HG03103 (cell line): ENCODE data around the gene KMT2C.

Source experiments
- ATAC-seq: cut with Tn5 transposase; IDR thresholded peaks from one replicate; pipeline ENCODE4 v1.9.1; 2021; ENCODE audit warnings: low read depth; ENCODE audit not compliant: unreplicated experiment

KMT2C gene

GRCh38 chr7:152152267-152152666, 283.5 kb downstream of the KMT2C start:
- no peak for ATAC-seq

DNA sequence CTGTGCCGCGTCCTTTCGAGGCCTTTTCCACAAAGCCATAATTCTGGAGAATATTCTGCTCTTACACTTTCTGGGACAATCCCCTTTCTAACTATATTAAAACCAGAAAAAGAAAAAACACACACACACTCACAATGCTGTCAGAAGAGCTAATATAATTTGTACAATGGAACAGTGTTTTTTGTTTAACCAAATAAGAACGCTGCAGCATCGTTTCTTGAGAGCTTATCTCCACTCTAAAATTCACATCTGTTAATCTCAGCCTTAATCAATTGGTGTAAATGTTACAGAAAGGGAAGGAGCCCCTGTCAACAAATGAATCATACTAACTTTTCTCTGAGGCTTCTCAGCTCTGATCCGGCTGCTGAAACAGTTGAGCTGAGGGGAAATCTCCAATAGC, 286.4 kb downstream of the KMT2C start:
- ATAC-seq = no peak

DNA sequence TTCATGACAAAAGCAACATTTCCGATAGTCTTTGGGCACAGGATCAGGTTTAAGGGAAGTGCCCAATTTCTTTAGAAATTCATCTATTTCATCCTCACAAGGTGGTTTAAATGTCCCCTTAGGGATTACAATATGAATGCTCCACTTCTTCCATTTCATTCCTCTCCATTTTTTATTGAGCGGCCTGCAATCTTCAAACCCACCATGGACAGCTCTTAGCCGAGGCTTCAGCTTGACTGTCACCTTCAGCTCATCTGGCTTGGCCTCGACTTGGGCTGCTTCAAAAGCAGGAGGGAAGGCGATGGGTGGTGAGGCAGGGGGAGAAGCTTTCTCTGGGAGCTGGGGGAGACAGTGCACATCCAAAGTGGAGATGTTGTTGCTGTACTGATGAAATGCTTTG, 287.1 kb downstream of the KMT2C start:
- ATAC-seq = no peak

GRCh38 chr7:152145853-152146466, 289.8 kb downstream of the KMT2C start:
- no peak for ATAC-seq

GRCh38 chr7:152144557-152145245, 291.1 kb downstream of the KMT2C start:
- no peak for ATAC-seq

DNA sequence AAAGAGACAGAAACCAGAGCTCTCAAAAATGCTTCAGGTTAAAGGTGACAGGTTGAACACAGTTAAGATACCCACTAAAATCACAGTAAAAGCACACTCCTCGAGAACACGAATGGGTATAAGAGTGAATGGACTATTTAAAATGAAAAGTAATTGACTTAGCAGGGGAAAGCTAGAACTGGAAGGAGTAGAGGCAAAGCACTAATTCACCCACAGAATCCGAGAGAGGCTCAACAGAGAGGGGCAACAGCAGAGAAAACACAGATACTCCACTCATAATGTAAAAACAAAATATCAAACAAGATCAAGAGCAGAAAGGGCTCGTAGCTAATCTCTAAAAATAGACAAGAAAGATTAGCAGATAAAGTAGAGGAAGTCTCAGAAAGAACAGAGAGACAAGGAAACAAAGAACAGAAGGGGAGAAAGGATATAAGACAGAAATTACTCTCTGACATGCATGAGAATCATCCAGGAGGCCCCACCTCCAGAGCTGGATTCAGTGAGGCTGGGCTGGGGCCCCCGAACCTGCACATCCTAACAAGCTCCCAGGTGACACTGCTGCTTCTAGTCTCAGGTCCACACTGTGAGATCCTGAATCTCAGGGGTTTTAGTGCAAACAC, 292.7 kb downstream of the KMT2C start:
- no peak for ATAC-seq

DNA sequence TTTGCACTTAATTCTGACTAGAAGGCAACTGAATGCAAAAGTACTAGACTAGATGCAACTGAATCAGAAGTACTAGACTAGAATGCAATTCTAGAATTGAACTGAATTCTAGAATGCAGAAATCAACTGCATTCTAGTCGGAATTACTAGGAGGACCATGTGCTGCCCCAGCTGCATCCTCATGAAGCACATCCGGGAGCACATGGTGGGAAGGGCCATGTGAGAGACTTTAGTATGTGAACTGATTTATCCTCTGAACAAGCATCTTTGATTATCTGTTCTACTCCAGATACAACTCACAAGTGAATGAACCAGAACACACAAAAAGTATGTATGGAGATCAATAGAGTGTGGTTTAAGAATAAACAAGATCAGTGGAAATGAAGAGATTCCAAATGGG, 295.2 kb downstream of the KMT2C start:
- ATAC-seq = no peak

- no peak for ATAC-seq
These were observed 295.7 kb downstream of the KMT2C start for GRCh38 chr7:152140067-152140466.

- no peak for ATAC-seq
These were observed 298.3 kb downstream of the KMT2C start for GRCh38 chr7:152137476-152138025.

DNA sequence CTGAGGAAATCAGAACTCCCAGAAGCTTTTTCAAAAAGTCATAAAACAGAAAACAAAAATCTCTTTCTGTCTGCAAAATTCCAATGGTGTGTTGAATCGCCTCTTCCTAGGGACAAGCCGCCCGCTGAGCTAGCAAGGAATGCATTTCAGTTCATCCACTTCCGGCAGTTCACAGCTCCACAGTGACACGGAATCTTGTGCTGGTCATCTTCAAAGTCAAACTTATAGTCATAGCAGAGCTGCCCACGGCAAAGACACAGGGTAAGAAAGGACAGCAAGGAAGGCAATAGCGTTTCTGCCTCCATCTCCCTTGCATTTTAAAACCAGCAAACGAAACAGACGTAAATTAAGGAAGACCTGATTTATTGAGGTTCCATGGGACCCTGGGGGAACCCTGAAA, 299.1 kb downstream of the KMT2C start:
- no peak for ATAC-seq

- no peak for ATAC-seq
These were observed 302.0 kb downstream of the KMT2C start for GRCh38 chr7:152133804-152134203.

- ATAC-seq = no peak
These were observed 303.0 kb downstream of the KMT2C start for GRCh38 chr7:152132812-152133211.

DNA sequence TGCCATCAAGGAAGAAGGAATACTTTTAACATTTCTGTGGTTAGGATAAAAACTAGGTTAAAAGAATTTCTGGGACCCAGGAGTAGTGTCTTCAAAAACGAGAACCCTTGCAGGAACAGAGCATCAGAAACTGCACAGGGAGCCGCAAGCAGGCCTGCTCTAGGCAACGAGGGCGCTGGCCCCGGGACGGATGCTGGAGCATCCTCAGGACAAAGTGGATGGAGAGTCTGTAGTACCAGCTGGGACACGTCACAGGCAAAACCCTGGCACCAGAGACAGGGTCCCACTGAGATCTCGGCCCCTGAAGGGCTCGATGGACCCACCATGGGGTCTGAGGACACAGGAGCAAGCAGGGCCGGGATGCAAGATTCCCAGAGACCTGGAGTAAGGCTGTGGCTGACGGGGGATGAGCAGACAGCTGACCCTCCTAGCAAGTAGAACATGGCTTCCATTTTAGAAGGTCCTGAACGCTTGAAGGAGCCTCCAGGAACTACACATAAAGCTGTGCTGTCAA, 303.8 kb downstream of the KMT2C start:
- ATAC-seq = no peak

- ATAC-seq = no peak
These were observed 304.9 kb downstream of the KMT2C start for GRCh38 chr7:152130658-152131590.

DNA sequence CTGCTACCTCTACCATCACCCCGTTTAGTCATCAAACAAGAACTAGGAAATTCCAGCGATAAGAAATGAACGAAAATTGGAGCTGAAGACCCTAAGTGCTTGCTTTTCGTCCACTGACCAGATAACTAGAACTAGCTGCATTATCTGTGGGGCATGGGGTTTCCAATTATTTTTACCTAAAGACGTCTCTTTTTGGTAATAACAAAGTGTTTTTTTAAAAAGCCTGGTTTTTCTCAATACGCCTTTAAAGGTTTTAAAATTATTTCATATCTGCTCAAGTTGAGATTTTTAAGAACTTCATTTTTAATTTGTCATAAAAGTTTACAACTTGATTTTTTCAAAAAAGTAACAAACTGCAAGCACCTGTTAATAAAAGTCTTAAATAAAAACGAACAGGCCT, 306.1 kb downstream of the KMT2C start:
- ATAC-seq = no peak

- ATAC-seq = no peak
These were observed 306.9 kb downstream of the KMT2C start for GRCh38 chr7:152128741-152129461.

DNA sequence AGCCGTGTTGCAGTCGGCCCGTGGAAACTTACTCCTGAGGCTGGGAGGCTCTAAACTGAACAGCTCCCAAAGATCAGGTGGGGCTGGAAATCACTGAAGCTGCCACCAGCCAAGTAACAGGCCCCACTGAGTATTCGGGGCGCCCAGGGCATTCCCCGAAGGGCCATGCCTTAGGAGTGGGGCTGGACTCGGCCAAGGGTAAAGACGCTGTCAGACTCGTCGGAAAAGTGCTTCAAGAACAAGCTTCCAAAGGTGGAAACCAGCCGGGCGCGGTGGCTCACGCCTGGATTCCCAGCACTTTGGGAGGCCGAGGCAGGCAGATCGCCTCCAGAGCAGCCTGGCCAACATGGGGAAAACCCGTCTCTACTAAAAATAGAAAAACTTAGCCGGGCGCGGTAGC, 307.6 kb downstream of the KMT2C start:
- ATAC-seq = no peak

GRCh38 chr7:152127229-152127628, 308.6 kb downstream of the KMT2C start:
- no peak for ATAC-seq

GRCh38 chr7:152126741-152127140, 309.1 kb downstream of the KMT2C start:
- ATAC-seq = no peak

DNA sequence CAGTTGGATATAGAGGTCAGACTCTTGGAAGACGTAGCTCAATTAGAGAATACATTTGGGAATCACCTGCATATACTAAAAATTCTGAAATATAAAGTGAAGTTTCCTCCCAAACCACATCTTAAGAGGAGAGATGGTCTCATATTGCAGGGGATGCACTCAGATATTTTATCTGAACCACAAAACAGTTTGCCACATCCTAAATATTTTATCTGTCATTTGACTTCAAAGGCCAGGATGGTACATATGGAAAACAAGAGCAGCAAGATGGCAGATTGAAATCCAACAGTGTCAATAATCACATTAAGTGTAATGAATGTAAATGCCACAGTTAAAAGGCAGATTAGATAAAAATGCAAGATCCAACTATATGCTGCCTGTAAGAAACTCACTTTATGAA, 313.3 kb downstream of the KMT2C start:
- ATAC-seq = no peak
